HL-60 (cell line): Measurements from ENCODE around the gene FRMD5.

Experiments
- DNase-seq, 2 experiments: peaks; one replicate each; pipeline ENCODE4 v3.0.0-alpha.2; 2010 to 2020; ENCODE audit warnings: low read depth in 1 of 2, low spot score in 1 of 2
- H3K27ac ChIP-seq: fragments of 250-450 bp; sonication (Bioruptor Pico); replicated peaks from 2 replicates; pipeline ENCODE4 v1.5.1; 2020; ENCODE audit warnings: mild to moderate bottlenecking, moderate library complexity
- H3K27me3 ChIP-seq: fragments of 250-450 bp; sonication (Bioruptor Pico); 2 replicates; pipeline ENCODE4 v1.5.1; 2021; ENCODE audit warnings: mild to moderate bottlenecking, moderate library complexity; ENCODE audit not compliant: insufficient read depth, poor library complexity, severe bottlenecking
- H3K4me3 ChIP-seq: replicated peaks from 2 replicates; pipeline ENCODE4 v1.5.1; 2011; ENCODE audit warnings: mild to moderate bottlenecking, control low read depth, low read length; ENCODE audit not compliant: insufficient read depth
- CTCF ChIP-seq: IDR thresholded peaks from one replicate; pipeline ENCODE4 v1.5.1; 2011; ENCODE audit warnings: low read length, control low read depth, inconsistent platforms; ENCODE audit not compliant: insufficient read depth
- GABPA ChIP-seq: IDR thresholded peaks from 2 replicates; pipeline ENCODE4 v1.6.1; 2012; ENCODE audit warnings: low read depth
- POLR2AphosphoS5 ChIP-seq: IDR thresholded peaks from 2 replicates; pipeline ENCODE4 v1.6.1; 2012; ENCODE audit warnings: low read depth
- SPI1 ChIP-seq: IDR thresholded peaks from 2 replicates; pipeline ENCODE4 v1.6.1; 2012; ENCODE audit warnings: low read depth, mild to moderate bottlenecking, borderline replicate concordance
- TF ChIP-seq, protein P1 (sequence below): IDR thresholded peaks from 2 replicates; pipeline ENCODE4 v1.6.1; 2012; ENCODE audit warnings: low read depth; ENCODE audit not compliant: insufficient replicate concordance

FRMD5 gene

GRCh38 chr15:44064706-44065105 lies 130.4 kb downstream of the FRMD5 start:
- TF ChIP-seq, protein P1, sequence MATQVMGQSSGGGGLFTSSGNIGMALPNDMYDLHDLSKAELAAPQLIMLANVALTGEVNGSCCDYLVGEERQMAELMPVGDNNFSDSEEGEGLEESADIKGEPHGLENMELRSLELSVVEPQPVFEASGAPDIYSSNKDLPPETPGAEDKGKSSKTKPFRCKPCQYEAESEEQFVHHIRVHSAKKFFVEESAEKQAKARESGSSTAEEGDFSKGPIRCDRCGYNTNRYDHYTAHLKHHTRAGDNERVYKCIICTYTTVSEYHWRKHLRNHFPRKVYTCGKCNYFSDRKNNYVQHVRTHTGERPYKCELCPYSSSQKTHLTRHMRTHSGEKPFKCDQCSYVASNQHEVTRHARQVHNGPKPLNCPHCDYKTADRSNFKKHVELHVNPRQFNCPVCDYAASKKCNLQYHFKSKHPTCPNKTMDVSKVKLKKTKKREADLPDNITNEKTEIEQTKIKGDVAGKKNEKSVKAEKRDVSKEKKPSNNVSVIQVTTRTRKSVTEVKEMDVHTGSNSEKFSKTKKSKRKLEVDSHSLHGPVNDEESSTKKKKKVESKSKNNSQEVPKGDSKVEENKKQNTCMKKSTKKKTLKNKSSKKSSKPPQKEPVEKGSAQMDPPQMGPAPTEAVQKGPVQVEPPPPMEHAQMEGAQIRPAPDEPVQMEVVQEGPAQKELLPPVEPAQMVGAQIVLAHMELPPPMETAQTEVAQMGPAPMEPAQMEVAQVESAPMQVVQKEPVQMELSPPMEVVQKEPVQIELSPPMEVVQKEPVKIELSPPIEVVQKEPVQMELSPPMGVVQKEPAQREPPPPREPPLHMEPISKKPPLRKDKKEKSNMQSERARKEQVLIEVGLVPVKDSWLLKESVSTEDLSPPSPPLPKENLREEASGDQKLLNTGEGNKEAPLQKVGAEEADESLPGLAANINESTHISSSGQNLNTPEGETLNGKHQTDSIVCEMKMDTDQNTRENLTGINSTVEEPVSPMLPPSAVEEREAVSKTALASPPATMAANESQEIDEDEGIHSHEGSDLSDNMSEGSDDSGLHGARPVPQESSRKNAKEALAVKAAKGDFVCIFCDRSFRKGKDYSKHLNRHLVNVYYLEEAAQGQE, result no peak
- no peak for TF ChIP-seq SPI1
- TF ChIP-seq GABPA, result no peak
- no peak overlapping the region for H3K27ac ChIP-seq
- DNase-seq, result no peak
- peaks cover 3% of the 10 kb centered on the region for H3K27me3 ChIP-seq
- H3K4me3 ChIP-seq, result no peak overlapping the region

GRCh38 chr15:44058126-44058525 lies 136.9 kb downstream of the FRMD5 start:
- no peak for TF ChIP-seq GABPA
- TF ChIP-seq POLR2AphosphoS5, result no peak
- DNase-seq, result no peak

DNA sequence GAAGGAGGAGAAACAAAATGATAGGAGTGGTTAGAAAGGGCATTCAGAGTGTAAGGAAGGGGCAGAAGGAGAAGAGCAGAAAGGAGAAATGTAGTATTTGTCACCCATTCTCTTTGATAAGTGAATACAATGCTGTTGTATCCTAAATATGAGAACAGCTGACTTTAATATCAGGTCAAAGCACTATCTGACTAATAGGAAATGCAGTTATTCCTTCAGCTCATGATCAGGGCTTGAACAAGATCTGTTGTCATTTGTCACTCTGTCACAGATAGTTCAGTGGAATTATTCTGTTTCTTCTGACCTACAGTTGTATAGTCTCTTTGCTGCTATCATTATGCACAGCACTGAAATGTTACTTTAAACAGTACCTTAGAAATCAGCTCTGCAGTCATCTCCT lies 149.4 kb downstream of the FRMD5 start:
- H3K4me3 ChIP-seq, result no peak overlapping the region
- H3K27me3 ChIP-seq, result no peaks in the 10 kb centered on the region
- no peak overlapping the region for H3K27ac ChIP-seq
- no peak for TF ChIP-seq GABPA
- no peak for TF ChIP-seq CTCF
- no peak for DNase-seq

More at GRCh38 chr15:44058126-44058525, 136.9 kb downstream of the FRMD5 start:
- Histone ChIP-seq H3K27ac (no peak overlapping the region), H3K27me3 (peaks cover 3% of the 10 kb centered on the region), H3K4me3 (no peak overlapping the region)

- Histone ChIP-seq H3K27me3 (no peaks in the 10 kb centered on the region), H3K27ac (no peak overlapping the region), H3K4me3 (no peak overlapping the region)
- TF ChIP-seq CTCF, result no peak
- no peak for TF ChIP-seq SPI1
- TF ChIP-seq, protein P1, result no peak
- no peak for TF ChIP-seq GABPA
- TF ChIP-seq POLR2AphosphoS5, result no peak
- DNase-seq, result no peak
These were observed 149.9 kb downstream of the FRMD5 start for GRCh38 chr15:44045217-44045616.

DNA sequence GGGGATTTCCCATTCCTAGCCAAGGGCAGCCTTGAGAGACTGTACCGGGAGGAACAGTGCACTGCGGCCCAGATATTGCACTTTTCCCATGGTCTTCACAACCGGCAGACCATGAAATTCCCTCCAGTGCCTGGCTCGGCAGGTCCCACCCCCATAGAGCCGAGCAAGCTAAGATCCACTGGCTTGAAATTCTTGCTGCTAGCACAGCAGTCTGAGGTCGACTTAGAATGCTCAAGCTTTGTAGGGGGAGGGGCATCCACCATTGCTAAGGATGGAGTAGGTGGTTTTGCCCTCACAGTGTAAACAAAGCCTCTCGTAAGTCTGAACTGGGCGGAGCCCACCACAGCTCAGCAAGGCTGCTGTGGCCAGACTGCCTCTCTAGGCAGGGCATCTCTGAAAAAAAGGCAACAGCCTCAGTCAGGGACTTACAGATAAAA lies 156.3 kb downstream of the FRMD5 start:
- Histone ChIP-seq H3K27ac (no peak overlapping the region), H3K27me3 (peaks cover 6% of the 10 kb centered on the region), H3K4me3 (no peak overlapping the region)
- TF ChIP-seq CTCF, result no peak
- no peak for TF ChIP-seq GABPA
- TF ChIP-seq SPI1, result no peak
- TF ChIP-seq, protein P1, result no peak
- TF ChIP-seq POLR2AphosphoS5, result no peak
- DNase-seq, result no peak
